HTERT RPE-1 (cell line): ENCODE measurements around the gene OR8I2.
"Not testable (repeated sequence)": the region's sequence is repeated elsewhere in the genome, so short reads cannot be mapped to it uniquely, and the experiment has no call there.

Source experiments
- in situ Hi-C: fragments of 300-500 bp; cut with MboI; formaldehyde crosslinking; loops from 4 replicates; pipeline ENCODE4 v1.14.3; 2020; ENCODE audit warnings: low sequenced_read_pairs

Gene OR8I2

DNA sequence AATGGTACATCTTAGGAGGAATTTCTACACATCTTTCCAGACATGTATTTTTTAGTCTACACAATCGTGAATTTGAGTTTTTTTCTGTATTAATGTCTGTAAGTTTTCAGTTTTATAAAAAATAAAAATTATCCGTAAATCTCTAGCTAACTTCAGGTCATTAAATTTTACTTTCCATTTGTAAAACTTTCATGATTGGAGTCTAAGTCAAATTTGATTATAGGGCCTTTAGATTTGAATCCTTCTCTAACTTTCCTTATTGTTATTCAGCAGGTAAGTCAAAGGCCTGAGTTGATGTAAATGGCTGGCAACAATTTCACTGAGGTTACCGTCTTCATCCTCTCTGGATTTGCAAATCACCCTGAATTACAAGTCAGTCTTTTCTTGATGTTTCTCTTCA lies at the start of gene OR8I2:
TSS of gene OR8I2 (plus strand) at position 301 of the 400 bp plus-strand sequence. CDS start at position 301, 0 bp downstream.
- in situ Hi-C loops: no loop called here

DNA sequence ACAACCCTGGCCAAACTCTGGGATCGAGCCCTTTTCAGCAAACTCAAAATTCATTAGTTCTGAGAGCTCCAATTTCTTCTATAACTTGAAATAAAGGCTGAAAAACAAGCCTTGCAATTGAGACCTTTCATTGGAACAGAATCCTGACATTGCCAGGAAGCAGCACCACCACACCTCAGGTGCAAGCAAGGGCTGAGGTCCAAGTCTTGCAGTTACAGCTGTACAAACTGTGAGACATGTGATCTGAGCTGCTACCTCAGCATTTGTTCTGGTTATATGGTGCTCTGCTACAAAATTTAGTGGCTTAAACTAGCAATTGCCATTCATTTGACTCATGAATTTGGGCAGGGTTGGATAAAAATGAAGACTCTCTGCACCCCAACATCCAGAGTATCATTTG lies 47.6 kb upstream of the OR8I2 start:
- in situ Hi-C loops: no loop called here

DNA sequence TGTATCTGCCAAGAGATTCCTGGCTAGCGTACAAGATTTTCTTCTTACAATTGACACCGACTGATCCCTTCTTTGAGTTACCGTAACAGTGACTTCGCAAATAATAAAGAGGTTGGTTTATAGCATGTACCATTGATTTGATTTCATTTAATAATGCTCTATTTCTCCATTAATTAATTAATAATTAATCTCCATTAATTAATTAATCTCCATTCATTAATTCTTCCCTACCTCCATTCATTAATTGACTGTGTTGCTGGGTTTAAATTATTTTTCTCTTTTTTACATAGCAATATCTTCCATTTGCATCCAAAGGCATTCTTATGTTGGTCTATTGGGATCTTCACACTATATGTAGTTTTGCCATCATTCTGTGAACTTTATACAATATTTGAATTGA lies 44.6 kb upstream of the OR8I2 start:
- in situ Hi-C loops: no loop called here

DNA sequence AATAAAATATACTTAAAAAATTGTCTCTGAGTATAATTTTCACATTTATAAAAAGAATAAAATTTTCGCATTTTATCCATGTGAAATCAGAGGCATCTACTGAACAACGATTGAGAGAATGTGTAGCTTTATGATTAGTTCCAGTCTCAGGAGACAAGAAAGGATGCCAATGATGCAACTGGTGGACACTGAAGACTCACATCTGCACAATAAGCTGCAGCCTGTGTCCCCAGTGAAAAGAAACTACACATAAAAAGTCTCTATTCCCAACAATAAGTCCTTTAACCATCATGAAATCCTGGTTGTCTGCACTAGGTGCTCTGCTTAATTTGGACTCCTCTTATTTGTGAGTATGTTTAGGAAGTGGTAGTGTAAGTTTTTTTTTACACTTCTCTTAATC lies 43.6 kb upstream of the OR8I2 start:
- in situ Hi-C loops: no loop called here

DNA sequence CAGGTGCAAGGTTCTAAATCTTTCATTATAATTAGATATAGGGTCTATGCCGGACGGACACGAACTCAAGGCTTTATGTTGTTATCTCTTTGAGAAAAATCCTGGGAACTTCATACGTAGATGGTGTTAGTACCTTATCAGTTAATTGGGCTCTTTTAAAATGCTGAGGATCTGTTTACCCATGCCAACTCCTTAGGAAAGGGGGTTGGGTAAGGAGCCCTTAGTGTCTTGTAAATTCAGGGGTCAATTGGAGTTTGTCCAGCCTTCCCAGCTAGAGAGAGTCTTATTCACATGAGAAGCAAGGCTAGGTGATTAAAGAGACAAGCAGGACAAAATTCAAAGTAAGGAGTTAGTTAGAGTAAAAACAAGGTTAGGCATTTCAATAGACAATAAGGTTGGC lies 36.7 kb upstream of the OR8I2 start:
- in situ Hi-C loops: not testable (repeated sequence)

DNA sequence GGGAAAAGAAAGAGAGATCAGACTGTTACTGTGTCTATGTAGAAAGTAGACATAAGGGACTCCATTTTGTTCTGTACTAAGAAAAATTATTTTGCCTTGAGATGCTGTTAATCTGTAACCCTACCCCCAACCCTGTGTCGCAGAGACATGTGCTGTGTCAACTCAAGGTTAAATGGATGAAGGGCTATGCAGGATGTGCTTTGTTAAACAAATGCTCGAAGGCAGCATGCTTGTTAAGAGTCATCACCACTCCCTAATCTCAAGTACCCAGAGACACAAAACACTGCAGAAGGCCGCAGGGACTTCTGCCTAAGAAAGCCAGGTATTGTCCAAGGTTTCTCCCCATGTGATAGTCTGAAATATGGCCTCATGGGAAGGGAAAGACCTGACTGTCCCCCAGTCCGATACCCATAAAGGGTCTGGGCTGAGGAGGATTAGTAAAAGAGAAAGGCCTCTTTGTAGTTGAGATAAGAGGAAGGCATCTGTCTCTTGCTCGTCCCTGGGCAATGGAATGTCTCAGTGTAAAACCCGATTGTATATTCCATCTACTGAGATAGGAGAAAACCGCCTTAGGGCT lies 35.4 kb upstream of the OR8I2 start:
- in situ Hi-C loops: not testable (repeated sequence)

DNA sequence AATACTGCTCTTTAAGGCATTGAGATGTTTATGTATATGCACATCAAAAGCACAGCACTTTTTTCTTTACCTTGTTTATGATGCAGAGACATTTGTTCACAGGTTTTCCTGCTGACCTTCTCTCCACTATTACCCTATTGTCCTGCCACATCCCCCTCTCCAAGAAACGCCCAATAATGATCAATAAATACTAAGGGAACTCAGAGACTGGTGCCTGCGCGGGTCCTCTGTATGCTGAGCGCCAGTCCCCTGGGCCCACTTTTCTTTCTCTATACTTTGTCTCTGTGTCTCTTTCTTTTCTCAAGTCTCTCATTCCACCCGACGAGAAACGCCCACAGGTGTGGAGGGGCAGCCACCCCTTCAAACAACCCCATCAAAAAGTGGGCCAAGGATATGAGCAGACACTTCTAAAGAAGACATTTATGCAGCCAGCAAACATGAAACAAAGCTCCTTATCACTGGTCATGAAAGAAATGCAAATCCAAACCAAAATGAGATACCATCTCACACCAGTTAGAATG lies 34.8 kb upstream of the OR8I2 start:
- in situ Hi-C loops: not testable (repeated sequence)

DNA sequence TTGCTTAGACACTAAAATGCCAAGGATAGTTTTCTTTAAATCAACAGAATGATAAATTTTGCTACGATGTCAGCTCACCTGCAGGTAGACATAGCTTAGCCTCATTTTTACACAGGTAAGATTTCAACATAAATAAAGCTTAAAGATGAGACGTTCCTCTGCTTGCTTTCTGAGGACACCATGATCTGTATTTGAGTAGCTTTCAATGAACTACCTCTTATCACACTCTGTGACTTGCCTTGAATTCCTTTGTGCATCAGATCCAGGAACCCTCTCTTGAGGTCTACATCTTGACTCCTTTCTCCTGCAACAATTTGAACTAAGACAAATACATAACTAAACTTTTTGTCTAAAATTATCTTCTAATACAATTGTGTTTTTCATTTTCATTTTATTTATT lies 26.1 kb upstream of the OR8I2 start:
- in situ Hi-C loops: no loop called here

DNA sequence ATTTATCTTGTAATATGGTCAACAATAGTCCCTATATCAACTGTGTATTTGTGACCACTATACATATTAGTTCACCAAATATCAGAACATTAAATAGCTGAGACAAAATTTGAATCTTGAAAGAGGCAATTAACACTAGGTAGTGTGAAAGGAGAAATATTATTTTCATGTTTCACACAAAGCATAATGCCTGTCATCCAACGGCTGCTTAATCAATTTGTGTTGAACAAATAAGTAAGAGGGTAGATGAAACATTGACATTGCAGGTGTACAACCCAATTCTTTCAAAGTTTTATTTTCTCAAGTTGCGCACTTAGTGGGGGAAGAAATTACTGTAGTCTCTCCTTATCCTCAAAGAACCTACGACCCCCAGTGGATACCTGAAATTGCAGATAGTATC lies 3.4 kb upstream of the OR8I2 start:
- in situ Hi-C loops: no loop called here

DNA sequence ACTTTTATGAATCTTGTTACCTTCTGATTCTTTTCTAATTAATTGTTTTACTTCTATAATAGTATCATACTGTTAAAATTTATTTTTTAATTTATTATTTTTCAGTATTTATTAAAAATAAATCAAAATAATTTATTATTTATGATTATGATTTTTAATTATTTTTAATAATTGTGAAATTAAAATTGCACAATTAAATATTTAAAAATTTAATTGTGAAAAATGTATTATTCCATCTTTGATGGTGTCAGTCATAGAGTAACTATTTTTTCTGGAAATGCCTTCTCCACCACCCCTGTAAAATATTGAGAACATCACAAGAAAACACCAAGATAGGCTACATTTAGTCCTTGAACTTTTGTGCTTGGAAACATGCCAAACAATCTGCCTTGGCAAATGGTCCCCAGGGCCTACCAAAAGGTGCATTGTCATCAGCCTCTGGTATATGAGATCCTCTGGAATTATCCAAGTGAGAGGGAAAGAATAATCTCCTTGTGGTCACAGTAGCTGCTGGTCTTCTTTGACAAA lies 10.2 kb downstream of the OR8I2 start, which contains the start of gene OR8H2:
TSS of gene OR8H2 (plus strand) at position 478 of the 528 bp plus-strand sequence. CDS start 1,356 bp downstream, outside the sequence.
- in situ Hi-C loops: no loop called here

DNA sequence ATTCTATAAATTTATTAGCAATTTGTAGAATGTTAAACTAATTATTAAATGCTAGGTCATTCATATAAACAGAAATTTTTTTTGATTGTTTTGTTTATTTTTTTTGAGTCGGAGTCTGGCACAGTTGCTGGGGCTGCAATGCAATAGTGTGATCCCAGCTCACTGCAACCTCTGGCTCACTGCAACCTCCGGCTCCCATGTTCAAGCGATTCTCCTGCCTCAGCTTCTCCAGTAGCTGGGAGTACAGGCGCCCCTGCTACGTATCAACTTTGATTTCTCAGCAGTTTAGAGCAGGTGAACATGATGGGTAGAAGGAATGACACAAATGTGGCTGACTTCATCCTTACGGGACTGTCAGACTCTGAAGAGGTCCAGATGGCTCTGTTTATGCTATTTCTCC lies 29.0 kb downstream of the OR8I2 start, which contains the start of gene OR8H3:
TSS of gene OR8H3 (plus strand) at position 301 of the 400 bp plus-strand sequence. CDS start at position 301, 0 bp downstream.
- in situ Hi-C loops: no loop called here

DNA sequence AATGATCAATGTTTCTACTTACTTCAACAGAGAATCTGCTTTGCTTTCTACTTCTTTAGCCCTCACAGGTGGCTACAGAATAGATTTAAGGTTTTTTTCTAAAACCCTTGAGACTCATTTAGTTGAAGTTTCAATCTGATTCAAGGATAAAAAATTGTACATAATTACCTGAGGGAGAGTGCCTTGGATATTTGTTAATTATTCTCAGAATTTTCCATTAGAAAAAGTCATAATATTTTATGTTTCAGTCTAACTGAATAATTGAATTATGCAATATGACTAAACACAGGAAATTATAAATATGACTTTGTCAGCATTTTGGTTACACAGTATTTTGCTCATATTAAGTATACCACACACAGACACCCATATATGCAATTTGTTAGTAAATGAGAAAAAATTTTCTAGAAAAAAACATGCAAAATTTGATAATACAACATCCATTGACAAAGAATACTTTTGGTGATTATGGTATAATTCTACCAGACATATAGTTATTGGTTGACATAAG lies 47.1 kb downstream of the OR8I2 start, which contains the start of gene OR8J3:
TSS of gene OR8J3 (minus strand) at position 51 of the 511 bp plus-strand sequence. CDS start 2,483 bp downstream, outside the sequence.
- in situ Hi-C loops: no loop called here

DNA sequence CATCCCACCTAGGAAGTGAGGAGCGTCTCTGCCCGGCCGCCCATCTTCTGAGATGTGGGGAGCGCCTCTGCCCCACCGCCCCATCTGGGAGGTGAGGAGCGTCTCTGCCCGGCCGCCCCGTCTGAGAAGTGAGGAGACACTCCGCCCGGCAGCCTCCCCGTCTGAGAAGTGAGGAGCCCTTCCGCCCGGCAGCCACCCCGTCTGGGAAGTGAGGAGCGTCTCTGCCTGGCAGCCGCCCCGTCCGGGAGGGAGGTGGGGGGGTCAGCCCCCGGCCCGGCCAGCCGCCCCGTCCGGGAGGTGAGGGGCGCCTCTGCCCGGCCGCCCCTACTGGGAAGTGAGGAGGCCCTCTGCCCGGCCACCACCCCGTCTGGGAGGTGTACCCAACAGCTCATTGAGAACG lies 50.6 kb downstream of the OR8I2 start:
- in situ Hi-C loops: not testable (repeated sequence)
